ENCODE results near the gene DBI.

GRCh38 chr2:119419065-119419464 is 52.3 kb downstream of the DBI start:
- TF ChIP-seq CTCF (conservative IDR thresholded peaks at IDR 0.05; ENCODE audit: low read depth, low read length) = no peak
- TF ChIP-seq EZH2 (IDR thresholded peaks at IDR 0.05; ENCODE audit: low read length, unreplicated experiment) = no peak
- no peak for TF ChIP-seq EZH2phosphoT487 (IDR thresholded peaks at IDR 0.05; ENCODE audit: borderline replicate concordance, low read length)

Data from PC-3 (cell line).